GM15510 (cell line): ENCODE results near the gene BARHL1.

Source experiments
- POLR2A ChIP-seq: IDR thresholded peaks from 3 replicates; pipeline ENCODE4 v1.6.1; 2011; ENCODE audit warnings: borderline replicate concordance; ENCODE audit not compliant: insufficient read length; ENCODE audit errors: extremely low read depth

BARHL1 gene

GRCh38 chr9:132632413-132633129, 50.2 kb downstream of the BARHL1 start:
- no peak for TF ChIP-seq POLR2A

- TF ChIP-seq POLR2A: no peak
These were observed 51.9 kb downstream of the BARHL1 start for GRCh38 chr9:132634327-132634726.

GRCh38 chr9:132637351-132637750, 54.9 kb downstream of the BARHL1 start:
- no peak for TF ChIP-seq POLR2A

DNA sequence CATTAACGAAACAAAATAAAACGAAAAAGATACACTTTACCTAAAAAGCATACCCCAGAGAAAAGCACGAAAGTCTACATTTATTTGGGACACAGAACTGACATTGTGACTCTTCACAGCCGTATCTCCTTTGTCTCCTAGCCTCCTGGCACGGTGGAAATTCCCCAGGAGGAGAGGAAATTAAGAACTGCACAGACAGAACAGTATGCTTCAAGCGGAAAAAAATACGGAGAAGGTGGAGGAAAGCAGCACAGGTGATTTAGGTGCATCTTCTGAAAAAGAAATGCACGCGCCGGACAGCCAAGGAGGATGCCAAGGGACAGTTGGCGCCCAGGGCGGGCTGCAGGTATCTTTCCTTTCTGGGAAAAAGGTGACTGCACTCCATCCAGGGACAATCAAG, 55.4 kb downstream of the BARHL1 start:
- TF ChIP-seq POLR2A: no peak

GRCh38 chr9:132638240-132638639, 55.8 kb downstream of the BARHL1 start:
- no peak for TF ChIP-seq POLR2A

- no peak for TF ChIP-seq POLR2A
These were observed 56.9 kb downstream of the BARHL1 start for GRCh38 chr9:132639322-132639721.
